HepG2 (cell line): ENCODE results near the gene C6orf62. TPM values are rescaled to one million over a fixed set of nuclear protein-coding genes. Genes with fewer than 3 reads are reported as not detected.

Experiments
- AGO1 ChIP-seq: fragments of 200-400 bp; formaldehyde crosslinking; IDR thresholded peaks from 2 replicates; pipeline ENCODE4 v1.6.1; 2017; ENCODE audit warnings: mild to moderate bottlenecking, low read depth, low read length, moderate library complexity; ENCODE audit not compliant: poor library complexity, severe bottlenecking
- NCOA1 ChIP-seq: sonication (generic); formaldehyde crosslinking; IDR thresholded peaks from 2 replicates; pipeline ENCODE4 v1.9.0; 2021; ENCODE audit warnings: missing genetic modification reagents
- NFIC ChIP-seq: IDR thresholded peaks from 2 replicates; pipeline ENCODE4 v1.6.1; 2012; ENCODE audit warnings: mild to moderate bottlenecking, low read length, inconsistent platforms
- NR2C2 ChIP-seq: sonication (generic); formaldehyde crosslinking; IDR thresholded peaks from 2 replicates; pipeline ENCODE4 v1.4.0; 2020; ENCODE audit warnings: missing genetic modification reagents, mild to moderate bottlenecking, moderate library complexity, borderline replicate concordance
- RCOR2 ChIP-seq: IDR thresholded peaks from 2 replicates; pipeline ENCODE4 v1.6.1; 2016; ENCODE audit warnings: missing biosample characterization, missing genetic modification reagents
- ZC3H4 ChIP-seq: sonication (generic); formaldehyde crosslinking; IDR thresholded peaks from 2 replicates; pipeline ENCODE4 v1.4.0; 2020; ENCODE audit warnings: missing genetic modification reagents, borderline replicate concordance
- polyA plus RNA-seq, 8 experiments: library from polyadenylated mRNA; depleted of rRNA in 3 of 8; stranded (reverse) in 7 of 8; unstranded in 1 of 8; fragments of >200 nt; fragmentation: Illumina TruSeq in 4 of 8; extraction: Trizol in 4 of 8; gene quantifications; 2 replicates each; pipeline versions ENCODE4 v1.2.1 to v1.2.3, GENCODE V29; 2011 to 2016; ENCODE audit warnings: low read depth in 4 of 8, missing spikeins in 1 of 8, mixed read lengths in 1 of 8; ENCODE audit not compliant: insufficient read depth in 1 of 8
- total RNA-seq, 5 experiments: library from RNA; depleted of rRNA; stranded (reverse); fragments of >200 nt; fragmentation: Illumina TruSeq; extraction: Trizol; gene quantifications; 2 replicates each; pipeline ENCODE4 v1.2.3, GENCODE V29; 2016; ENCODE audit warnings: low read depth in 1 of 5
- TF ChIP-seq, protein P1 (sequence below): sonication (generic); formaldehyde crosslinking; IDR thresholded peaks from 2 replicates; pipeline ENCODE4 v1.4.0; 2020; ENCODE audit warnings: missing genetic modification reagents
- TF ChIP-seq, protein P2 (sequence below), 2 experiments: fragments of 450-650 bp in 1 of 2; sonication (generic) in 1 of 2; formaldehyde crosslinking; IDR thresholded peaks; 2 replicates each; pipeline versions ENCODE4 v1.5.0 to v1.8.0; 2020 to 2022; ENCODE audit warnings: mild to moderate bottlenecking in 1 of 2, missing genetic modification reagents in 1 of 2
- TF ChIP-seq, protein P3 (sequence below): sonication (generic); formaldehyde crosslinking; IDR thresholded peaks from 2 replicates; pipeline ENCODE4 v1.4.0; 2020; ENCODE audit warnings: missing genetic modification reagents, mild to moderate bottlenecking, borderline replicate concordance
- TF ChIP-seq, protein P4 (sequence below): IDR thresholded peaks from 2 replicates; pipeline ENCODE4 v1.6.1; 2016; ENCODE audit warnings: mild to moderate bottlenecking
- TF ChIP-seq, protein P5 (sequence below): sonication (generic); formaldehyde crosslinking; IDR thresholded peaks from 2 replicates; pipeline ENCODE4 v1.4.0; 2020; ENCODE audit warnings: missing genetic modification reagents
- TF ChIP-seq, protein P6 (sequence below): sonication (generic); formaldehyde crosslinking; IDR thresholded peaks from 2 replicates; pipeline ENCODE4 v1.5.1; 2020; ENCODE audit warnings: missing genetic modification reagents, mild to moderate bottlenecking, borderline replicate concordance

C6orf62 gene
- total and polyA plus RNA-seq, 2 of the 13 experiments (the other 11 are each of a cell fraction or from before 2014, with no cell fraction given): 54.8 to 90.4 TPM

DNA sequence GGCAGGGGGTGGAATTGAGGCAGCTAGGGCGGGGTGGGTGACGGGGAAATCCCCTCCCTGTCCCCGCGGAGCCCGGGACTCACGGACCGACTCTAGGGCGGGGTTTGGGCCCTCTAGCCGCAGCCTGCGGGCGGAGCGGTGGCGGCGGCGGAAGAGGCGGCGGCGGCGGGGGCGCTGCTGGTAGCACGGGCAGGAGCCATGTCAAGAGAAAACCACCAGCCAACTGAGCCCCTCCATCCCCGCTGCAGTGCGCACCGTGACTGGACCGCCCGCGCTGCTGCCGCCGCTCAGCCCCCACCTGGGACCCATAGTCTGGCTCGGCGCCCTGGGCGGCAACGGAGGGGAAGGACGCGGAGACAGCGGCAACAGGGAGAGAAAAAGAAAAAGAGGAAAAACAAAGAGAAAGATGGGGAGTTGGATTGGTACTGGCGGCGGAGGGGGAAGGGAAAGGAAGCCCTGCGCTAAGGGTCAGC lies 1.2 kb upstream of the C6orf62 start (continued):
- TF ChIP-seq, protein P1, sequence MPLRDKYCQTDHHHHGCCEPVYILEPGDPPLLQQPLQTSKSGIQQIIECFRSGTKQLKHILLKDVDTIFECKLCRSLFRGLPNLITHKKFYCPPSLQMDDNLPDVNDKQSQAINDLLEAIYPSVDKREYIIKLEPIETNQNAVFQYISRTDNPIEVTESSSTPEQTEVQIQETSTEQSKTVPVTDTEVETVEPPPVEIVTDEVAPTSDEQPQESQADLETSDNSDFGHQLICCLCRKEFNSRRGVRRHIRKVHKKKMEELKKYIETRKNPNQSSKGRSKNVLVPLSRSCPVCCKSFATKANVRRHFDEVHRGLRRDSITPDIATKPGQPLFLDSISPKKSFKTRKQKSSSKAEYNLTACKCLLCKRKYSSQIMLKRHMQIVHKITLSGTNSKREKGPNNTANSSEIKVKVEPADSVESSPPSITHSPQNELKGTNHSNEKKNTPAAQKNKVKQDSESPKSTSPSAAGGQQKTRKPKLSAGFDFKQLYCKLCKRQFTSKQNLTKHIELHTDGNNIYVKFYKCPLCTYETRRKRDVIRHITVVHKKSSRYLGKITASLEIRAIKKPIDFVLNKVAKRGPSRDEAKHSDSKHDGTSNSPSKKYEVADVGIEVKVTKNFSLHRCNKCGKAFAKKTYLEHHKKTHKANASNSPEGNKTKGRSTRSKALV (CRISPR knock-in tag): no peak
- TF ChIP-seq, protein P2, sequence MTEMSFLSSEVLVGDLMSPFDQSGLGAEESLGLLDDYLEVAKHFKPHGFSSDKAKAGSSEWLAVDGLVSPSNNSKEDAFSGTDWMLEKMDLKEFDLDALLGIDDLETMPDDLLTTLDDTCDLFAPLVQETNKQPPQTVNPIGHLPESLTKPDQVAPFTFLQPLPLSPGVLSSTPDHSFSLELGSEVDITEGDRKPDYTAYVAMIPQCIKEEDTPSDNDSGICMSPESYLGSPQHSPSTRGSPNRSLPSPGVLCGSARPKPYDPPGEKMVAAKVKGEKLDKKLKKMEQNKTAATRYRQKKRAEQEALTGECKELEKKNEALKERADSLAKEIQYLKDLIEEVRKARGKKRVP (CRISPR knock-in tag; IDR thresholded peaks at IDR 0.05): peak in 1 of 2 experiments; percentile 1; a peak in 1 of 4 replicates
- TF ChIP-seq ZC3H4 (peak; percentile 22; the same call in 1 of the 2 replicates), NR2C2 (CRISPR knock-in tag) (no peak), AGO1 (peak; percentile 75), NCOA1 (no peak), RCOR2 (no peak), NFIC (no peak)
- TF ChIP-seq, protein P3, sequence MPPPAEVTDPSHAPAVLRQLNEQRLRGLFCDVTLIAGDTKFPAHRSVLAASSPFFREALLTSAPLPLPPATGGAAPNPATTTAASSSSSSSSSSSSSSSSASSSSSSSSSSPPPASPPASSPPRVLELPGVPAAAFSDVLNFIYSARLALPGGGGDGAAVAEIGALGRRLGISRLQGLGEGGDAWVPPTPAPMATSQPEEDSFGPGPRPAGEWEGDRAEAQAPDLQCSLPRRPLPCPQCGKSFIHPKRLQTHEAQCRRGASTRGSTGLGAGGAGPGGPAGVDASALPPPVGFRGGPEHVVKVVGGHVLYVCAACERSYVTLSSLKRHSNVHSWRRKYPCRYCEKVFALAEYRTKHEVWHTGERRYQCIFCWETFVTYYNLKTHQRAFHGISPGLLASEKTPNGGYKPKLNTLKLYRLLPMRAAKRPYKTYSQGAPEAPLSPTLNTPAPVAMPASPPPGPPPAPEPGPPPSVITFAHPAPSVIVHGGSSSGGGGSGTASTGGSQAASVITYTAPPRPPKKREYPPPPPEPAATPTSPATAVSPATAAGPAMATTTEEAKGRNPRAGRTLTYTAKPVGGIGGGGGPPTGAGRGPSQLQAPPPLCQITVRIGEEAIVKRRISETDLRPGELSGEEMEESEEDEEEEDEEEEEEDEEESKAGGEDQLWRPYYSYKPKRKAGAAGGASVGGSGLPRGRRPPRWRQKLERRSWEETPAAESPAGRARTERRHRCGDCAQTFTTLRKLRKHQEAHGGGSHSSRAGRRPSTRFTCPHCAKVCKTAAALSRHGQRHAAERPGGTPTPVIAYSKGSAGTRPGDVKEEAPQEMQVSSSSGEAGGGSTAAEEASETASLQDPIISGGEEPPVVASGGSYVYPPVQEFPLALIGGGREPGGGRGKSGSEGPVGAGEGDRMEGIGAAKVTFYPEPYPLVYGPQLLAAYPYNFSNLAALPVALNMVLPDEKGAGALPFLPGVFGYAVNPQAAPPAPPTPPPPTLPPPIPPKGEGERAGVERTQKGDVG (CRISPR knock-in tag): no peak
- TF ChIP-seq, protein P4, sequence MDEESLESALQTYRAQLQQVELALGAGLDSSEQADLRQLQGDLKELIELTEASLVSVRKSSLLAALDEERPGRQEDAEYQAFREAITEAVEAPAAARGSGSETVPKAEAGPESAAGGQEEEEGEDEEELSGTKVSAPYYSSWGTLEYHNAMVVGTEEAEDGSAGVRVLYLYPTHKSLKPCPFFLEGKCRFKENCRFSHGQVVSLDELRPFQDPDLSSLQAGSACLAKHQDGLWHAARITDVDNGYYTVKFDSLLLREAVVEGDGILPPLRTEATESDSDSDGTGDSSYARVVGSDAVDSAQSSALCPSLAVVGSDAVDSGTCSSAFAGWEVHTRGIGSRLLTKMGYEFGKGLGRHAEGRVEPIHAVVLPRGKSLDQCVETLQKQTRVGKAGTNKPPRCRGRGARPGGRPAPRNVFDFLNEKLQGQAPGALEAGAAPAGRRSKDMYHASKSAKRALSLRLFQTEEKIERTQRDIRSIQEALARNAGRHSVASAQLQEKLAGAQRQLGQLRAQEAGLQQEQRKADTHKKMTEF (CRISPR knock-in tag): no peak
- TF ChIP-seq, protein P5, sequence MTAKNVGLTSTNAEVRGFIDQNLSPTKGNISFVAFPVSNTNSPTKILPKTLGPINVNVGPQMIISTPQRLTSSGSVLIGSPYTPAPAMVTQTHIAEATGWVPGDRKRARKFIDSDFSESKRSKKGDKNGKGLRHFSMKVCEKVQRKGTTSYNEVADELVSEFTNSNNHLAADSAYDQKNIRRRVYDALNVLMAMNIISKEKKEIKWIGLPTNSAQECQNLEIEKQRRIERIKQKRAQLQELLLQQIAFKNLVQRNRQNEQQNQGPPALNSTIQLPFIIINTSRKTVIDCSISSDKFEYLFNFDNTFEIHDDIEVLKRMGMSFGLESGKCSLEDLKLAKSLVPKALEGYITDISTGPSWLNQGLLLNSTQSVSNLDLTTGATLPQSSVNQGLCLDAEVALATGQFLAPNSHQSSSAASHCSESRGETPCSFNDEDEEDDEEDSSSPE (CRISPR knock-in tag): no peak
- TF ChIP-seq, protein P6, sequence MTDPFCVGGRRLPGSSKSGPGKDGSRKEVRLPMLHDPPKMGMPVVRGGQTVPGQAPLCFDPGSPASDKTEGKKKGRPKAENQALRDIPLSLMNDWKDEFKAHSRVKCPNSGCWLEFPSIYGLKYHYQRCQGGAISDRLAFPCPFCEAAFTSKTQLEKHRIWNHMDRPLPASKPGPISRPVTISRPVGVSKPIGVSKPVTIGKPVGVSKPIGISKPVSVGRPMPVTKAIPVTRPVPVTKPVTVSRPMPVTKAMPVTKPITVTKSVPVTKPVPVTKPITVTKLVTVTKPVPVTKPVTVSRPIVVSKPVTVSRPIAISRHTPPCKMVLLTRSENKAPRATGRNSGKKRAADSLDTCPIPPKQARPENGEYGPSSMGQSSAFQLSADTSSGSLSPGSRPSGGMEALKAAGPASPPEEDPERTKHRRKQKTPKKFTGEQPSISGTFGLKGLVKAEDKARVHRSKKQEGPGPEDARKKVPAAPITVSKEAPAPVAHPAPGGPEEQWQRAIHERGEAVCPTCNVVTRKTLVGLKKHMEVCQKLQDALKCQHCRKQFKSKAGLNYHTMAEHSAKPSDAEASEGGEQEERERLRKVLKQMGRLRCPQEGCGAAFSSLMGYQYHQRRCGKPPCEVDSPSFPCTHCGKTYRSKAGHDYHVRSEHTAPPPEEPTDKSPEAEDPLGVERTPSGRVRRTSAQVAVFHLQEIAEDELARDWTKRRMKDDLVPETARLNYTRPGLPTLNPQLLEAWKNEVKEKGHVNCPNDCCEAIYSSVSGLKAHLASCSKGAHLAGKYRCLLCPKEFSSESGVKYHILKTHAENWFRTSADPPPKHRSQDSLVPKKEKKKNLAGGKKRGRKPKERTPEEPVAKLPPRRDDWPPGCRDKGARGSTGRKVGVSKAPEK (CRISPR knock-in tag): 0 out of 2 replicates have a peak, but pooled peaks have one; percentile 85
